GM12878 (cell line): Measurements from ENCODE around the gene NKAIN2.

Experiments used
- CHD2 ChIP-seq: IDR thresholded peaks from 2 replicates; pipeline ENCODE4 v1.6.1; 2011; ENCODE audit warnings: low read depth, low read length, improper control_type of control experiment, borderline replicate concordance
- CUX1 ChIP-seq: IDR thresholded peaks from 2 replicates; pipeline ENCODE4 v1.6.1; 2012; ENCODE audit warnings: improper control_type of control experiment, low read depth, low read length; ENCODE audit not compliant: insufficient replicate concordance
- ETV6 ChIP-seq, 2 experiments: fragments of 450-650 bp in 1 of 2; IDR thresholded peaks in 1 of 2; conservative IDR thresholded peaks in 1 of 2; 2 replicates each; pipeline ENCODE4 v1.6.1; 2014; ENCODE audit warnings: antibody characterized with exemption in 1 of 2, borderline replicate concordance in 1 of 2, low read depth in 1 of 2, mild to moderate bottlenecking in 1 of 2, moderate library complexity in 1 of 2
- EZH2 ChIP-seq: IDR thresholded peaks from 2 replicates; pipeline ENCODE4 v1.6.1; 2012; ENCODE audit warnings: low read depth, mild to moderate bottlenecking, control low read depth, inconsistent platforms, low read length, borderline replicate concordance; ENCODE audit not compliant: control insufficient read depth
- FOXK2 ChIP-seq: fragments of 450-650 bp; IDR thresholded peaks from 2 replicates; pipeline ENCODE4 v1.6.1; 2017; ENCODE audit warnings: mild to moderate bottlenecking, moderate library complexity
- JUNB ChIP-seq: IDR thresholded peaks from 2 replicates; pipeline ENCODE4 v1.6.1; 2016; ENCODE audit warnings: antibody characterized with exemption, mild to moderate bottlenecking
- LARP7 ChIP-seq: fragments of 450-650 bp; IDR thresholded peaks from 2 replicates; pipeline ENCODE4 v1.6.1; 2017; ENCODE audit warnings: mild to moderate bottlenecking
- NR2F1 ChIP-seq: fragments of 450-650 bp; conservative IDR thresholded peaks from 2 replicates; pipeline ENCODE4 v1.6.1; 2017; ENCODE audit warnings: mild to moderate bottlenecking
- POLR2A ChIP-seq: IDR thresholded peaks from 2 replicates; pipeline ENCODE4 v1.6.1; 2011; ENCODE audit warnings: low read depth, mild to moderate bottlenecking, low read length
- ZNF384 ChIP-seq: IDR thresholded peaks from 2 replicates; pipeline ENCODE4 v1.6.1; 2012; ENCODE audit warnings: low read depth, mild to moderate bottlenecking, low read length, improper control_type of control experiment, borderline replicate concordance
- ZNF687 ChIP-seq: fragments of 450-650 bp; IDR thresholded peaks from 2 replicates; pipeline ENCODE4 v1.6.1; 2017; ENCODE audit warnings: mild to moderate bottlenecking, moderate library complexity
- TF ChIP-seq, protein P1 (sequence below): IDR thresholded peaks from 2 replicates; pipeline ENCODE4 v1.6.1; 2012; ENCODE audit warnings: low read depth, low read length, improper control_type of control experiment
- TF ChIP-seq, protein P2 (sequence below), 3 experiments: IDR thresholded peaks in 2 of 3; conservative IDR thresholded peaks in 1 of 3; 2 replicates each; pipeline ENCODE4 v1.5.1; 2011; ENCODE audit warnings: low read depth in 3 of 3, low read length in 3 of 3, mild to moderate bottlenecking in 3 of 3, control low read depth in 2 of 3, moderate library complexity in 2 of 3, inconsistent platforms in 1 of 3, mixed read lengths in 1 of 3; ENCODE audit not compliant: control insufficient read depth in 2 of 3, insufficient read depth in 1 of 3; ENCODE audit errors: extremely low read depth in 1 of 3

- TF ChIP-seq POLR2A (no peak), ZNF384 (no peak), EZH2 (0 out of 2 replicates have a peak, but pooled peaks have one; percentile 77), NR2F1 (no peak), ETV6 (conservative IDR thresholded peaks at IDR 0.05 in 1 of 2, IDR thresholded peaks at IDR 0.05 in 1 of 2; ENCODE audit: borderline replicate concordance in 1 of 2, low read depth in 1 of 2) (no peak), JUNB (no peak), CHD2 (no peak), LARP7 (no peak), FOXK2 (no peak), ZNF687 (no peak), CUX1 (no peak)
- TF ChIP-seq, protein P1, sequence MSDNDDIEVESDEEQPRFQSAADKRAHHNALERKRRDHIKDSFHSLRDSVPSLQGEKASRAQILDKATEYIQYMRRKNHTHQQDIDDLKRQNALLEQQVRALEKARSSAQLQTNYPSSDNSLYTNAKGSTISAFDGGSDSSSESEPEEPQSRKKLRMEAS, result no peak
- TF ChIP-seq, protein P2, sequence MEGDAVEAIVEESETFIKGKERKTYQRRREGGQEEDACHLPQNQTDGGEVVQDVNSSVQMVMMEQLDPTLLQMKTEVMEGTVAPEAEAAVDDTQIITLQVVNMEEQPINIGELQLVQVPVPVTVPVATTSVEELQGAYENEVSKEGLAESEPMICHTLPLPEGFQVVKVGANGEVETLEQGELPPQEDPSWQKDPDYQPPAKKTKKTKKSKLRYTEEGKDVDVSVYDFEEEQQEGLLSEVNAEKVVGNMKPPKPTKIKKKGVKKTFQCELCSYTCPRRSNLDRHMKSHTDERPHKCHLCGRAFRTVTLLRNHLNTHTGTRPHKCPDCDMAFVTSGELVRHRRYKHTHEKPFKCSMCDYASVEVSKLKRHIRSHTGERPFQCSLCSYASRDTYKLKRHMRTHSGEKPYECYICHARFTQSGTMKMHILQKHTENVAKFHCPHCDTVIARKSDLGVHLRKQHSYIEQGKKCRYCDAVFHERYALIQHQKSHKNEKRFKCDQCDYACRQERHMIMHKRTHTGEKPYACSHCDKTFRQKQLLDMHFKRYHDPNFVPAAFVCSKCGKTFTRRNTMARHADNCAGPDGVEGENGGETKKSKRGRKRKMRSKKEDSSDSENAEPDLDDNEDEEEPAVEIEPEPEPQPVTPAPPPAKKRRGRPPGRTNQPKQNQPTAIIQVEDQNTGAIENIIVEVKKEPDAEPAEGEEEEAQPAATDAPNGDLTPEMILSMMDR (IDR thresholded peaks at IDR 0.05 in 2 of 3, conservative IDR thresholded peaks at IDR 0.05 in 1 of 3; ENCODE audit: control insufficient read depth in 2 of 3, extremely low read depth in 1 of 3, insufficient read depth in 1 of 3, low read depth in 3 of 3, low read length in 3 of 3), result peak; percentile 82 to 90 (median 88)
Observed at GRCh38 chr6:123802697-123803503, 765 bp upstream of the NKAIN2 start.
